ENCODE results near the gene PELI2.

Gene PELI2

GRCh38 chr14:56199095-56199981, 81.1 kb downstream of the PELI2 start:
- DNase-seq (ENCODE audit: low read depth in 1 of 2, low spot score in 1 of 2), result no peak

GRCh38 chr14:56199982-56200577, 81.9 kb downstream of the PELI2 start:
- DNase-seq (ENCODE audit: low read depth in 1 of 2, low spot score in 1 of 2), result no peak

- DNase-seq (ENCODE audit: low read depth in 1 of 2, low spot score in 1 of 2), result no peak
Measured at GRCh38 chr14:56202256-56202655, 84.0 kb downstream of the PELI2 start.

GRCh38 chr14:56205881-56206280, 87.7 kb downstream of the PELI2 start:
- no peak for DNase-seq (ENCODE audit: low read depth in 1 of 2, low spot score in 1 of 2)

GRCh38 chr14:56206596-56206995, 88.4 kb downstream of the PELI2 start:
- no peak for DNase-seq (ENCODE audit: low read depth in 1 of 2, low spot score in 1 of 2)

- no peak for DNase-seq (ENCODE audit: low read depth in 1 of 2, low spot score in 1 of 2)
Measured at GRCh38 chr14:56207626-56208292, 89.5 kb downstream of the PELI2 start.

- no peak for DNase-seq (ENCODE audit: low read depth in 1 of 2, low spot score in 1 of 2)
Measured at GRCh38 chr14:56208520-56208919, 90.3 kb downstream of the PELI2 start.

GRCh38 chr14:56210571-56210970, 92.4 kb downstream of the PELI2 start:
- no peak for DNase-seq (ENCODE audit: low read depth in 1 of 2, low spot score in 1 of 2)

- DNase-seq (ENCODE audit: low read depth in 1 of 2, low spot score in 1 of 2), result no peak
Measured at GRCh38 chr14:56211084-56211483, 92.9 kb downstream of the PELI2 start.

- no peak for DNase-seq (ENCODE audit: low read depth in 1 of 2, low spot score in 1 of 2)
Measured at GRCh38 chr14:56211844-56212243, 93.6 kb downstream of the PELI2 start.

- no peak for DNase-seq (ENCODE audit: low read depth in 1 of 2, low spot score in 1 of 2)
Measured at GRCh38 chr14:56212521-56212920, 94.3 kb downstream of the PELI2 start.

- no peak for DNase-seq (ENCODE audit: low read depth in 1 of 2, low spot score in 1 of 2)
Measured at GRCh38 chr14:56213306-56213705, 95.1 kb downstream of the PELI2 start.

GRCh38 chr14:56215180-56215579, 97.0 kb downstream of the PELI2 start:
- no peak for DNase-seq (ENCODE audit: low read depth in 1 of 2, low spot score in 1 of 2)

GRCh38 chr14:56216626-56217379, 98.6 kb downstream of the PELI2 start:
- no peak for DNase-seq (ENCODE audit: low read depth in 1 of 2, low spot score in 1 of 2)

- no peak for DNase-seq (ENCODE audit: low read depth in 1 of 2, low spot score in 1 of 2)
Measured at GRCh38 chr14:56217380-56218045, 99.3 kb downstream of the PELI2 start.

GRCh38 chr14:56219666-56220413, 101.6 kb downstream of the PELI2 start:
- DNase-seq (ENCODE audit: low read depth in 1 of 2, low spot score in 1 of 2), result no peak

- no peak for DNase-seq (ENCODE audit: low read depth in 1 of 2, low spot score in 1 of 2)
Measured at GRCh38 chr14:56221382-56222128, 103.3 kb downstream of the PELI2 start.

GRCh38 chr14:56224229-56224628, 106.0 kb downstream of the PELI2 start:
- no peak for DNase-seq (ENCODE audit: low read depth in 1 of 2, low spot score in 1 of 2)
